T-helper 1 cell (primary cell): ENCODE data around the gene DMRT3.

Experiments
- DNase-seq, 5 donors: peaks; one replicate each; pipeline ENCODE4 v3.0.0-alpha.2; 2012 to 2020

The DMRT3 gene

GRCh38 chr9:1005043-1005667, 28.7 kb downstream of the DMRT3 start:
- peak in 1 of 5 donors; percentile 49 for DNase-seq

GRCh38 chr9:1007312-1007711, 30.9 kb downstream of the DMRT3 start:
- DNase-seq: no peak

GRCh38 chr9:1008216-1008615, 31.8 kb downstream of the DMRT3 start:
- no peak for DNase-seq

GRCh38 chr9:1009101-1009707, 32.7 kb downstream of the DMRT3 start:
- DNase-seq: peak; percentile 27 to 65 (median 50)

GRCh38 chr9:1013021-1013420, 36.6 kb downstream of the DMRT3 start:
- DNase-seq: no peak

GRCh38 chr9:1014225-1014624, 37.8 kb downstream of the DMRT3 start:
- no peak for DNase-seq

GRCh38 chr9:1014640-1015039, 38.2 kb downstream of the DMRT3 start:
- no peak for DNase-seq

- no peak for DNase-seq
These were observed 41.7 kb downstream of the DMRT3 start for GRCh38 chr9:1018121-1018520.

GRCh38 chr9:1024112-1024511, 47.7 kb downstream of the DMRT3 start:
- DNase-seq: no peak

- no peak for DNase-seq
These were observed 48.7 kb downstream of the DMRT3 start for GRCh38 chr9:1025131-1025530.

GRCh38 chr9:1026219-1026618, 49.8 kb downstream of the DMRT3 start:
- DNase-seq: no peak

- no peak for DNase-seq
These were observed 52.2 kb downstream of the DMRT3 start for GRCh38 chr9:1028501-1029190.

- DNase-seq: no peak
These were observed 55.6 kb downstream of the DMRT3 start for GRCh38 chr9:1031951-1032601.

GRCh38 chr9:1034271-1034670, 57.8 kb downstream of the DMRT3 start:
- no peak for DNase-seq

GRCh38 chr9:1039589-1039988, 63.1 kb downstream of the DMRT3 start:
- DNase-seq: no peak
